ENCODE results near the gene NAA16.
"Not testable (repeated sequence)": the region's sequence is repeated elsewhere in the genome, so short reads cannot be mapped to it uniquely, and the experiment has no call there.

NAA16 gene

GRCh38 chr13:41310963-41311405 is at the start of gene NAA16:
Gene NAA16, plus strand, starts transcription at chr13:41311267. Its CDS starts 262 bp downstream, at chr13:41311529.
- DNase-seq (ENCODE audit: low spot score): peak; percentile 97

- DNase-seq (ENCODE audit: low spot score): peak; percentile 87
Observed at GRCh38 chr13:41263261-41263971, 47.7 kb upstream of the NAA16 start, which contains the start of gene MTRF1. Gene MTRF1, minus strand, starts transcription at chr13:41263576. Its CDS starts 2,669 bp downstream, at chr13:41260907.

- DNase-seq (ENCODE audit: low spot score): no peak
Observed at GRCh38 chr13:41267106-41267505, 44.0 kb upstream of the NAA16 start.

GRCh38 chr13:41268764-41269163 is 42.3 kb upstream of the NAA16 start:
- no peak for DNase-seq (ENCODE audit: low spot score)

GRCh38 chr13:41271456-41272285 is 39.4 kb upstream of the NAA16 start:
- DNase-seq (ENCODE audit: low spot score): no peak

- DNase-seq (ENCODE audit: low spot score): no peak
Observed at GRCh38 chr13:41273831-41274441, 37.1 kb upstream of the NAA16 start.

- DNase-seq (ENCODE audit: low spot score): no peak
Observed at GRCh38 chr13:41274881-41275280, 36.2 kb upstream of the NAA16 start.

GRCh38 chr13:41276824-41277223 is 34.2 kb upstream of the NAA16 start:
- no peak for DNase-seq (ENCODE audit: low spot score)

- not testable (repeated sequence) for DNase-seq (ENCODE audit: low spot score)
Observed at GRCh38 chr13:41279156-41279555, 31.9 kb upstream of the NAA16 start.

- DNase-seq (ENCODE audit: low spot score): no peak
Observed at GRCh38 chr13:41282129-41282571, 28.9 kb upstream of the NAA16 start.

GRCh38 chr13:41284512-41285288 is 26.4 kb upstream of the NAA16 start:
- peak; percentile 39 for DNase-seq (ENCODE audit: low spot score)

GRCh38 chr13:41286370-41286769 is 24.7 kb upstream of the NAA16 start:
- no peak for DNase-seq (ENCODE audit: low spot score)

GRCh38 chr13:41289463-41289881 is 21.6 kb upstream of the NAA16 start:
- DNase-seq (ENCODE audit: low spot score): no peak

- no peak for DNase-seq (ENCODE audit: low spot score)
Observed at GRCh38 chr13:41291246-41291645, 19.8 kb upstream of the NAA16 start.

- DNase-seq (ENCODE audit: low spot score): no peak
Observed at GRCh38 chr13:41293272-41293671, 17.8 kb upstream of the NAA16 start.

GRCh38 chr13:41294914-41295313 is 16.2 kb upstream of the NAA16 start:
- no peak for DNase-seq (ENCODE audit: low spot score)

- no peak for DNase-seq (ENCODE audit: low spot score)
Observed at GRCh38 chr13:41295973-41296372, 15.1 kb upstream of the NAA16 start.

- DNase-seq (ENCODE audit: low spot score): no peak
Observed at GRCh38 chr13:41296879-41297646, 14.0 kb upstream of the NAA16 start.

- DNase-seq (ENCODE audit: low spot score): no peak
Observed at GRCh38 chr13:41299316-41300094, 11.6 kb upstream of the NAA16 start.

GRCh38 chr13:41302743-41303142 is 8.3 kb upstream of the NAA16 start:
- no peak for DNase-seq (ENCODE audit: low spot score)
